ENCODE measurements around the gene TPRN. TPM values are rescaled to one million over a fixed set of nuclear protein-coding genes. Genes with fewer than 3 reads are reported as not detected.

TPRN gene
- total and polyA plus RNA-seq, 2 of the 4 experiments (the other 2 are of a cell fraction) = 1.8 to 5.3 TPM

GRCh38 chr9:137178939-137179630, 21.5 kb downstream of the TPRN start:
- no peak overlapping the region for H3K18ac ChIP-seq (ENCODE audit: low read depth, low read length)
- no peaks in the 10 kb centered on the region; the same call in 1 of the 2 replicates for H3K4me1 ChIP-seq (ENCODE audit: control insufficient read depth, insufficient read depth, low read length)
- no peak overlapping the region for H4K91ac ChIP-seq (ENCODE audit: insufficient read depth, low read depth, low read length)
- H2BK15ac ChIP-seq (ENCODE audit: low read depth, low read length) = no peak overlapping the region
- no peak overlapping the region for H2BK5ac ChIP-seq (ENCODE audit: low read depth, low read length, poor library complexity, severe bottlenecking)
- ChIA-PET CTCF (no interaction called here), POLR2A (ENCODE audit: unreplicated experiment) (no interaction called here)
- DNase-seq = no peak
- H3K23ac ChIP-seq (ENCODE audit: low read depth, low read length) = no peak overlapping the region
- no TSS peak for BruUV-seq (replicated peaks)
- H3K79me1 ChIP-seq (ENCODE audit: low read depth in 1 of 2, low read length in 2 of 2) = no peaks in the 10 kb centered on the region; a peak in 1 of 4 replicates
- in situ Hi-C loops (cut with MboI; ENCODE audit: low sequenced_read_pairs) (no loop called here), intact Hi-C loops (cut with micrococcal nuclease) (no loop called here), dilution Hi-C loops (cut with HindIII; ENCODE audit: low sequenced_read_pairs, unreplicated experiment) (no loop called here)
- no peaks in the 10 kb centered on the region for H3K9me3 ChIP-seq (ENCODE audit: control insufficient read depth, insufficient read depth, low read length)
- no peak overlapping the region for H3K14ac ChIP-seq (replicated peaks; ENCODE audit: low read depth, low read length)
- no peak overlapping the region for H3K4me3 ChIP-seq (ENCODE audit: insufficient read depth, low read depth, low read length)
- no peak overlapping the region for H2BK120ac ChIP-seq (ENCODE audit: low read depth, low read length)
- no peak overlapping the region for H4K8ac ChIP-seq (ENCODE audit: low read depth in 2 of 2, low read length in 2 of 2)
- TF ChIP-seq FOS (IDR thresholded peaks at IDR 0.05; ENCODE audit: low read depth, low read length) = no peak
- no peak for TF ChIP-seq CTCF (conservative IDR thresholded peaks at IDR 0.05; ENCODE audit: low read depth, low read length)
- TF ChIP-seq SMC3 (IDR thresholded peaks at IDR 0.05; ENCODE audit: low read depth, low read length) = no peak
- no peak for TF ChIP-seq MXI1 (IDR thresholded peaks at IDR 0.05; ENCODE audit: borderline replicate concordance, low read depth, low read length)
- H3K36me3 ChIP-seq (ENCODE audit: control insufficient read depth, insufficient read depth, low read length) = peaks cover 58% of the 10 kb centered on the region
- no peaks in the 10 kb centered on the region for H3K27me3 ChIP-seq (ENCODE audit: control insufficient read depth, insufficient read depth, low read length)
- H2BK20ac ChIP-seq (ENCODE audit: low read depth, low read length) = no peak overlapping the region
- no peak overlapping the region for H3K4ac ChIP-seq (ENCODE audit: low read depth, low read length)
- H3K4me2 ChIP-seq (ENCODE audit: low read depth, low read length) = no peak overlapping the region
- H2AK5ac ChIP-seq (ENCODE audit: low read depth, low read length) = no peak overlapping the region
- H2AFZ ChIP-seq (replicated peaks; ENCODE audit: low read length, poor library complexity) = no peak overlapping the region
- H3K9ac ChIP-seq (ENCODE audit: low read depth, low read length) = no peak overlapping the region
- H3K27ac ChIP-seq (ENCODE audit: insufficient read depth, low read length) = no peak overlapping the region
- no peak overlapping the region for H2AK9ac ChIP-seq (replicated peaks; ENCODE audit: low read depth, low read length, poor library complexity)
- no peak overlapping the region for H3K56ac ChIP-seq (ENCODE audit: extremely low read depth, insufficient read depth, low read length)
- no peaks in the 10 kb centered on the region; the same call in 1 of the 2 replicates for H4K20me1 ChIP-seq (ENCODE audit: insufficient read depth, low read length)
- no peak for ATAC-seq (ENCODE audit: low read depth)
- no CpG with 5 or more reads among the region's 19 CpGs for WGBS, 2 experiments (ENCODE audit: extremely low coverage in 2 of 2, insufficient read length in 1 of 2)
- H4K5ac ChIP-seq (ENCODE audit: low read depth, low read length) = no peak overlapping the region
- 0 out of 2 replicates have a peak, but pooled peaks cover 2% of the 10 kb centered on the region for H3K9me1 ChIP-seq (ENCODE audit: insufficient read depth, low read length)
